Measurements from ENCODE around the gene RESP18.

DNA sequence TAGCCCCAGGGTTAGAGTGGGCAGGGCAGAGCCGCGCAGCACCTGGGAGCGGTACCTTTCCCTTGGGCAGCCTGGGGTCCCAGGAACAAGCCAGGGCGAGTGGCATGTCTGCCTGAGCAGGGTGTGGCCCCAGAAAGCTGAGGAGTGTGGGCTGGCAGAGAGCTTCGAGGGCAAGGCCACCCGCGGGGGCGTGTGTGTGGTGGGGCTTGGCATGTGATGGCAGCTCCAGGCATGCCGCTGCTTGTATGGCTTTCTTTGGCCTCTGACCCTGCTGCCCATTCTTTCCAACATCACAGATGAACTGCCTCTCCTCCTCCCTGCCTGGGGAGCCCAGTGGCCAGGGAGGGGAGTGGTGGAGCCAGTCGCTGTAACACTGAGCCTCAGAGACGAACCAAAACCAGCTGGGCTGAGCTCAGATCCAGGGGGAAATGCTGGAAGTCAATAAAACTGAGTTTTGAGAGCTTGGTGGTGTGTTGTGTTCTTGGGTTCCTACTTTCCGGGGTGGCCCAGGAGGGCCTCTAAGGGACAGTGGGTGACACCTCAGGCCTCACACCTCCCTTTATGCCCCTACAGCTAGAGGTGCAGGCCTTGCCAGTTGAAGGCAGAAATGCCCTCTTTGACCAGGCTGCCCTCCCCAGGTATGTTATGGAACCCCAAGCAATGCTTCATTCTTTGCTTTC is 46.0 kb downstream of the RESP18 start:
- TF ChIP-seq EZH2 (IDR thresholded peaks at IDR 0.05; ENCODE audit: low read length, missing control alignments), result no peak
- TF ChIP-seq, protein P1, sequence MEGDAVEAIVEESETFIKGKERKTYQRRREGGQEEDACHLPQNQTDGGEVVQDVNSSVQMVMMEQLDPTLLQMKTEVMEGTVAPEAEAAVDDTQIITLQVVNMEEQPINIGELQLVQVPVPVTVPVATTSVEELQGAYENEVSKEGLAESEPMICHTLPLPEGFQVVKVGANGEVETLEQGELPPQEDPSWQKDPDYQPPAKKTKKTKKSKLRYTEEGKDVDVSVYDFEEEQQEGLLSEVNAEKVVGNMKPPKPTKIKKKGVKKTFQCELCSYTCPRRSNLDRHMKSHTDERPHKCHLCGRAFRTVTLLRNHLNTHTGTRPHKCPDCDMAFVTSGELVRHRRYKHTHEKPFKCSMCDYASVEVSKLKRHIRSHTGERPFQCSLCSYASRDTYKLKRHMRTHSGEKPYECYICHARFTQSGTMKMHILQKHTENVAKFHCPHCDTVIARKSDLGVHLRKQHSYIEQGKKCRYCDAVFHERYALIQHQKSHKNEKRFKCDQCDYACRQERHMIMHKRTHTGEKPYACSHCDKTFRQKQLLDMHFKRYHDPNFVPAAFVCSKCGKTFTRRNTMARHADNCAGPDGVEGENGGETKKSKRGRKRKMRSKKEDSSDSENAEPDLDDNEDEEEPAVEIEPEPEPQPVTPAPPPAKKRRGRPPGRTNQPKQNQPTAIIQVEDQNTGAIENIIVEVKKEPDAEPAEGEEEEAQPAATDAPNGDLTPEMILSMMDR (conservative IDR thresholded peaks at IDR 0.05 in 1 of 2, IDR thresholded peaks at IDR 0.05 in 1 of 2; ENCODE audit: low read depth in 1 of 2, low read length in 2 of 2), result no peak
